Measurements from ENCODE around the gene DNLZ.

Gene DNLZ

DNA sequence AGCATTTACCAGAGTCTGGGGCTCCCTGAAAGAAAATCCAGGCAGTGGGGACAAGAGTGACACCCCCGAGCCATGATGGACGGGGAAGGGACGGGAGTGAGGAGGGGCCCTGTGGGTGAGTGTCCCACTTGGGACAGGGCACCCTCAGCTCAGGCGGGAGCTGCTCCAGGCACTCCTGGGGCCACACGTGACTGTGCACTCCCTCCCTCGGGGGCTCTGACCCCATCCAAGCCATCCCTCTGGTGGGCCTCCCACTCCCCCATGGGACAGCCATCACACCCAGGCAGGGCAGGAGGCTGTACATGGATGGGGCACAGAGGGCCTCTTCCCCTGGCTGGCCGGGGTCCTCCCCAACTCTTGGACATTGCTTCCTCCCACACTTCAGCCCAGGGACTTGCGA lies 12.9 kb upstream of the DNLZ start:
- no peak for DNase-seq (ENCODE audit: low spot score)

DNA sequence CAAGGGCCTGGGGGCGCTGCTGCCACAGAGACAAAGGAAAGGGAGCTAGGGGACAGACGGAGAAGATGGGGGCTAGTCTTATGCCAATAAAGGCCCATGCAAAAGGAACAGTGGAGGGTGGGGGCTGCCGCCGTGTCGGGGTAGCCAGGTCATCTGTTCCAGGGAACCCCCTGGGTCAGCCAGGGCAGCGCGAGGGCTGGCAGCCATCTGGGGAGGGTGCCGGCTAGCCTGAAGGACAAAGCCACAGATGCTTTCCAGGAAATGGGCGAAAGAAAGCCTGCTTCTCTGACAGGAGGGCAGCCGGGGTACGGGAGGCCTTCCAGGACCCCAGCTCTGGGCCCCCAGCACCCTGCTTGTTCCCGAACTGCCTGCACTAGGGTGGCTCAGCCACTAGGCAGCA lies 11.6 kb upstream of the DNLZ start:
- no peak for DNase-seq (ENCODE audit: low spot score)

DNA sequence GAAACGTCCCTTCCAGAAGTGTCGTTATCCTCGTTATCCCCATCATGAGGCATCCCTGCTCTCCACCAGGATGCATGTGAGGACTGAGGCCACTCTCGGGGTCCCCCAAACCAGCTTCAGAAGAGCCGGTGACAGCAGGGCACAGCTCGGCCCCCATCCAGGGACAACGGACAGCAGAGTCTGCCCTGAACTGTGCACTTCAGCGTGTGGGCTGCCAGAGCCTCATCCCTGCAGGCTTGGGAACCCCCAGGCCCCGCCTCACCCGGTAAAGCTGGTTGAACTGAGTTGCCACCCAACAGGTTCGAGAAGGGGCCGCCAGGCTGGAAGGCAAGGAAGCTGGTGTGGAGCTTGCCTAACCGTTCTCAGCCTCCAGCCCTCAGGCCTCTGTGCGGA lies 10.6 kb upstream of the DNLZ start:
- no peak for DNase-seq (ENCODE audit: low spot score)

DNA sequence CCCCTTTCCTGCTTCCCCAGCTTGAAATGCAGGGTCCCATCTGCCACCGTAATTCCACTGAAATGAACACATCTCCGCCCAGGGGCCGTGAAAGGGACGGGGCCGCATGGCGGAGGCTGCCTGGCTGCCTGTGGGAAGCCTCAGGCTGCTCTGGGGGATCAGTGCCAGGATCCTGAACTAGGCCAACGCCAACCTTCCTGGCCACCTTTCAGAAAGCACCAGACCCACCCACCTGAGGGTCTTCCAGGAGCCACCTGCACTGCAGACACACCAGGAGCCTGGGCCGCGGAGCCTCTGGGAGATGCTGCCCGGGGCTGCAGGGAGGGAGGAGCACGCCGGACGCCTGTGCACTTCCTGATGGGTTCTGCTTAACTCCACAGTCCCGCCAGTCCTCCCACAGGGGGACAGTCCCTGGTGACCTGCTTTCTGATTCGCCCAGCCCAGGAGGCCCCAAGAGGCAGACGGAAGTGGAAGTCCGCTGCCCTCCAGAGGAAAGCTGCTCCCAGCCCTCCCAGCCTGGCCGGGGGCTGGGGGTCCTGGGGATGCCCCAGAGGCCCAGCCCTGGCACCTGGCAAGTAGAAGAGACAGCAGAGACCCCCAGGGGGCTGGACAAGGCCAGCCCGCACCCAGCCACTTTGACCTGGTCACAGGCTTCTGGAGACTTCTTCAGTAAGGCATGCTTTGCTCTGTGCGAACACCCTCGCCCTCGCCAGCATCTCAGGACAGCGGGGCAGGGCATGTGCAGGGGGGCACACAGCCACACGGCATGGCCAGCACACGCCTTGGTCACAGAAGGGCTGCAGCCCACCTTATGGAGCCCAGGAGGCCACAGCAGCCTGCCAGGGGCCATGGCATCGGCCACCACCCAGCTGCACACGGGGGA lies 10.0 kb upstream of the DNLZ start, which contains the start of gene CARD9:
Gene CARD9 (minus strand): TSS at position 370 of the 883 bp plus-strand sequence. CDS start 1,591 bp downstream, outside the sequence.
- peak; percentile 71 for DNase-seq (ENCODE audit: low spot score)

DNA sequence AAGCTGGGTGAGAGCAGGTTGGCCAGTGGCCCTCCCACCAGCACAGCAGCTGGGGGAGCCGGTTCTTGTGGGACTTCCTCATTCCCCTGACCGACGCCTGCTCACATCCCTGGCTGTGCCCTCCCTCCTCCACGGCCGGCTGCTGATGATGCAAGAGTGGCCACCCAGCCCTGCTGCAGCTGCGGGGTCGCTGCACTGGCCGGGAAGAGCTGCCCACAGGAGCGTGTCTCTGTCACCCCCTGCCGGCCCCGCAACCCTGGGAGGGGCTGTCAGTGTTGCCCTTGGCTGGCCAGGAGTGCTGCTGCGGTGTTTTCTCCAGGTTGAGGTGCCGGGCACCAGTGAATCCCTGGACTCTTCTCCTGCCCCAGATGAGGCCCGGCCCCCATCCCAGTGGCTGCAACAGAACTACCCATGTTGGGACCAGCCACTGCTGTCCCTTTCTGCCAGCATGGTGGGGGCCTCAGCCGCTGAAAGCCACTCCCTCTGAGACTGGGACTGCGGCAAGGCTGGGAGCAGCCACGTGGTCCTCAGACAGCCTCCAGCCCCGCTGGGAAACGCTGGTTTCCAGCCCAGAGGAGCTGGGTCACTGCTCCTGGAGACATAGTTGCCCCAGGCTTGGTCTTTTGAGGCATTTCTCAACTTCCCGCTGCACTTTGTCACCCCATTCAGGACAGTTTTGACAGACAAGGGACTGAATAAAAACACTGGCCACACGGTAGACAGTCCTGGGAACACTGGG lies 9.2 kb upstream of the DNLZ start:
- peak; percentile 71 for DNase-seq (ENCODE audit: low spot score)

DNA sequence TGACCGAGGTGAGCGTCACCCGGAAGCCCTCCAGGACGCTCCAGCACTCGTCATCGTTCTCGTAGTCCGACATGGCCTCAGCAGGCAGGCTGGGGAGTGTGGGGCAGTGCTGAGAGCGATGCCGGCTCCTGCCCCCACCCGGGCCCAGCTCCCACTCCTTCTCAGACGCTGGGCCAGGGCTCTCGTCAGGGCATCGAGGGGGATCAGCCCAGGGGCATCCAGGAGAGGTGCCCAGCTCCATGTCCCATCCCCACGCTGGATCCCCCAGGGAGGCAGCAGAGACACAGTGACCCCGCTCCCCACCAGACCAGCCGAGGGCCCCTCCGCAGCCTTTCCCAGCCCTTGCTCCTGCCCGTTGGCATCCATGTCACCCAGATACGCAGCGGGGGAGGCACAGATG lies 8.5 kb upstream of the DNLZ start:
- no peak for DNase-seq (ENCODE audit: low spot score)

DNA sequence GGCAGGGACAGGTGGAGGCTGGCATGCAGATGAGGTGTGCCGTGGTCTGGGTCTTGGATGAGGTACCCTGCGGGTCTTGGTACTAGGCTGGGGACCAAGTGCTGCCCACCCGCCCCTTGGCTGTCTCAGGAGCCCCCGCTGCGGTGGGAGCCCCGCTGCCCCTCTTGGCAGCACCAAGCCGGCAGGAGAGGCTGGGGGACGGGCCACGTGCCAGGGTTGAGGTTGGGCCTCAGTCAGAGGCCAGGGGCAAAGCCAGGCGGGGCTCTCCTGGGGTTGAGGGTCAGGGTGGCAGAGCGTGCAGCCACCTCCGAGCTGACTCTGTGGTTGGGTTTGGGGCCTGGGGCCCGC lies 8.0 kb upstream of the DNLZ start:
- no peak for DNase-seq (ENCODE audit: low spot score)

DNA sequence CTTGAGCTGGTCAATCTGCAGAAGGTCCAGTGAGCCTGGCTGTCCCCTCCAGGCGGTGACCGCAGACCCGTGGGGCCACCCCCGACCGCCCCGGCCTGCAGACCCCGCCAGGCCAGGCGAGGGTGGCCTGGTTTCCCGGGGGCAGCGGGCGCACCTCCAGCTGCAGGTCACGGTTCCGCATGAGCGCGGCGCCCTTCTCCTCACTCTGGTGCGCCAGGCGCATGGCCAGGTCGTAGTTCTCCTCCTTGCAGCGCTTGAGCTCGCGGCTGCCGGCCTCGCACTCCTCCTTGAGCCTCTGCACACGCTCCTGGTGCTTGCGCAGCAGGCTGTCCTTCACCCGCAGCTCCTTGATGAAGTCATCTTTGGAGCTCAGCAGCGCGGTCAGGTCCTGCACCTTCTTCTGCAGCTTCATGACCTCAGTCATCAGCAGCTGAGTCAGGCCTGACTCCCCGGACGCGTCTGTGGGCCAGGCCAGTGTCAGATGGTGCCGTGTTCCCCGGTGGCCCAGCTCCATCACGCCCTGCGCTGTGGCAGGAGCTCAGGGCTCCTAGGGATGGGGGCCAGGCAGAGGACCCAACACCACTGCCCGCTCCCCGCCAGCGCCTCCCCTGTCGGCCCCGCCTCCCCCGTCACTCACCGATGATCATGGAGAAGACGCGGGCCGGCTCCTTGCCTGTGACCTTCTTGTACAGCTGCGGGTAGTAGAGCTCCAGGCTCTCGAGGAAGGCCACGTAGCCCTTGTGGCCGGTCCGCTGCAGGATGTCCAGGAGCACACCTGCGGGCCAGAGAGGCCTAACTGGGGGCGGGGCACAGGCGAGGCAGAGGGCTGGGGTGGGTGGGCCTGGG lies 7.4 kb upstream of the DNLZ start:
- DNase-seq (ENCODE audit: low spot score): no peak

DNA sequence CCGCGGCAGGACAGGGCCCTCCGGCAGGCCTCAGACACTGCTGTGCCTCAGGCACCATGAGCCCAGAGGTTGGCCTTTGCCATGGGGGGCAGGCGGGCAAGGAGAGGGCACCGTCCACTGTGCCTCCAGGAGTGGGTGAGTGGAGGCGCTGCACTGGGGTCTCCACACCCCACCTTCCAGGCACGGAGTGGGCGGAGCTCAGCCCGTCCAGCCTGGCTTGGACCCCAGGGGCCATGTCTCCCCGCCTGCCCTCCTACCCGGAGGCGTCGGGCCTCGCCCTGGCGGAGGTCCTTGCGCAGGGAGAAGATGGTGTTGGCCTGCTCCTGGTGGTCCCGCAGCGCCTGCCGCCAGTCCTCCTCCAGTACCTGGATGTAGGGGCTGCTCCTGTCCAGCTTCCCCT lies 6.5 kb upstream of the DNLZ start:
- DNase-seq (ENCODE audit: low spot score): no peak

DNA sequence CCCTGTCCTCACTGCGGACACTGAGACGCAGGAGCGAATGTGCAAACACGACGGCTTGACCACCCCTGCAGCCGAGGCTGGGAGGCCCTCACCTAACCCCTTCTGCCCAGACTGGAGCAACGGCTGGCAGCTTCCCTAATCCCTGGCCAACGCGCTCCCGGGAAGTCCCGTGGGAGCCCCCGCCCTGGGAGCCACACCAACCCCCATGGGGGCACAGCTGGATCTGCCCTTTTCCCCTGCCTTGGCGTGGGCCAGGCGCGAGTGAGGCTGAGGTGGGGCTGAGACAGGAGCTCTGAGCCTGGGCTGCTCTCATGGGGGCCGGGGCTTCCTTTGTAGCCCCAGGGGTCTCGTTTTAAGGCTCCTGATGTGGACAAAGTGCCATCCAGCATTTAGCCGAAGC lies 4.6 kb upstream of the DNLZ start:
- DNase-seq (ENCODE audit: low spot score): no peak

DNA sequence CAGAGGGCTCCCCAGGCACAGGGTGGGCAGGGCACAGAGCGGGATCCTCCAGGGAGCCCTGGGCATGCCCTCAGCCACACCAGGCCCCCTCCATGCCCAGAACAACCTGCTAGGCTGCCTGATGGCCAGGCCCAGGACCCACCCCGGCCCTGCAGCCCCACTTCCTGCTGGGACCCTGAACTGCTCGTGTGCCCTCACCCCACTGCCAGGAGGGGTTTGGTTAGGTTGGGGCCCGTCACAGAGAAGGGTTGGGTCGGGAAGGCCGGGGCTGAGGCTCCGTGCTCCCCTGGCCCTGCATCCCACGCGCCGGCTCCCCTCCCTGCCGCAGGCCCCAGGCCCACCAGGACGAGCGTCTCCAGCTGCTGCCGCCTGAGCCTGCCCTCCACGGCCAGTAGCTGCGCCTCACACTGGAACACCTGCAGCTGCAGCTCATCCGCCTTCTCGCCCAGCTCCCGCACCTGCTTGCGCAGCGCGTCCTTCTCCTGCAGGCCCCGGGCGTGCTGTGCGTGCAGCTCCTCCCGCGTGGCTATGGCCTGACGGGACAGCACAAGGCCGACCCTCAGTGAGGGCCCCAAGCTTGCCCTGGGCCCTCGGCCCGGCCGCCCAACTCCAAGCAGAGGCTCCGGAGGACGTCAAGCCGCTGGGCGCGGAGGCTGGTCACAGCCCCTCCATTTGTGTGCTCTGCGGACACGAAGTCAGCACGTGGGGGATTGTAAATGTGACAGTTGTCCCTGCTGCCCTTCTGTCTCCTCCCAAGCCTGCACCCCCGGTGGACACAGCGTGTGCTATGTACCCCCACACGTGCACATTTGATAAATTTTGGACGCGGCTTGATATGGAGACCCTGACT lies 4.0 kb upstream of the DNLZ start:
- no peak for DNase-seq (ENCODE audit: low spot score)

DNA sequence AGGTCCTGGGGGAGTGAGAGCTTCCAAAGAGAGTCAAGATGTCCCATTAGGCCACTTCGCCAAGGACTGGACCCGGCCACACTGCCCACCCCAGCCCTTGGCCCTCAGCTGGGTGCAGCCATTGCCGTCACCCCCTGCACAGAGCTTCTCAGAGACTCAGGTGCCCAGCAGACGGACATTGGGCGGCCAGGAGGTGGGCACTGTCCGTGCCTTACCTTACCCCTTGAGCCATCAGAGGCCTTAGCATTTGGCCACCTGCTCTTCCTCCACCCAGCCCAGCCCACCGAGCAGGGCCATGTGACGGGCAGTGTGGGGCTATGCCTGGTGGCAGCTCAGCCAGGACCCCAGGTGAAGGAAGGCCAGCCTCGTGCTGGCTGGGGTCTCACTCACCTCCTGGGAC lies 3.3 kb upstream of the DNLZ start:
- no peak for DNase-seq (ENCODE audit: low spot score)

DNA sequence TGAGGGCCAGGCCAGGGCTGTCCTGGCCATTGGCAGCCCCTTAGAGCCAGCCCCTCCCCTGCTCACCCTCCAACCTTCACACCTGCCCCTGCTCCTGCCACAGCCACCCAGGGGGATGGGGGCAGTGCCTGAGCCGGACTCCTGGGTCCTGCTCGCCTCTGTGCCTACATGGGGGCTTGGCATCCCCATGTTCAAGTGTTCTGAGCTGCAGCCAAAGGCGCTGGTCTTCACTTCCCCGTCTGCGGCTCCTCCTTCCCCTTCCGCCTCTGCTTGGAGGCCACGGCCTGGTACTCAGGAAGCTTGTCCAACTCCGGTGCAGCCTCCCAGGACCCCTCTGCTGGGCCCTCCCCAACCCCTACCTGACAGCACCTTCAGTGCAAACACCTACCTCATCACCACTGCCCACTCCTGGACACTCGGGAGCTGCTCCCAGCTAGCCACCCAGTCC lies 2.3 kb upstream of the DNLZ start:
- no peak for DNase-seq (ENCODE audit: low spot score)

DNA sequence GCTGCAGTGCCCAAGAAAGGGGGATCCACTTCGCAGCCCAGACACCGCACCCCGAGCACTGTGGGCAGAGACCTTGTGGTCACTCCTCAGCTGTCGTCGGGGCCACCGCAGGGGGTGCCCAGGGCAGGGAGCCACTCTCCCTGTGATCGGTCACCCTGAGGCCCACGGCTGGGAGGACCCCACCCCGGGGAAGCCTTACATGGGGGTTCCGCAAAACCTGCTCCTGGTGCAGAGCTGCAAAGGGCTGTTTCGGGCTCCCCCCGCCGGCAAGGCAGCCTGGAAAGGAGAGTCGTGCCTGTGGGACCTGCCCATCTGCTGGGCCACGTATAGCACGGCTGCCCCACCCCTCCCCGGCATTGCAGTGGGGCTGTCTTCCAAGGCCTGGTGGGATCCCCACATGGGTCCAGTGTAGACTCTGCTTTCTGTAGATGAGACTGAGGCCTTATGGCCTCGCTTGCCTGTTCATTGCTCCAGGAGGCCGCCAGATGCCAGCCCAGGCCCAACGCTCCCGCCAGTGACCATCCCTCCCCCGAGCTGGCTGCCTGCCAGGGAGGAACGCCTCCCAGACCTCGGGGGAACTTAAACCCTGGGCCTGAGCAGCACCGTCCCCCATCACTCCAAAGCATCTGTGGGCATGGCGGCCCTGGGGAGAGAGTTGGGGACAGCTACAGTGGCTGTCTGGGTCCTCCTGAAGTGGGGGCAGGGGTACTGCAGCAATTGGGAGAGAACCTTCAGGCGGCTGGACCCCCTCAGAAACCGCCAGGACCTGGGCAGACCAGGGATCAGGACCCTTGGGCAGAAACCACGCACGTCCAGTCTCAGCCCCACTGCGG lies 1.6 kb upstream of the DNLZ start:
- DNase-seq (ENCODE audit: low spot score): no peak

DNA sequence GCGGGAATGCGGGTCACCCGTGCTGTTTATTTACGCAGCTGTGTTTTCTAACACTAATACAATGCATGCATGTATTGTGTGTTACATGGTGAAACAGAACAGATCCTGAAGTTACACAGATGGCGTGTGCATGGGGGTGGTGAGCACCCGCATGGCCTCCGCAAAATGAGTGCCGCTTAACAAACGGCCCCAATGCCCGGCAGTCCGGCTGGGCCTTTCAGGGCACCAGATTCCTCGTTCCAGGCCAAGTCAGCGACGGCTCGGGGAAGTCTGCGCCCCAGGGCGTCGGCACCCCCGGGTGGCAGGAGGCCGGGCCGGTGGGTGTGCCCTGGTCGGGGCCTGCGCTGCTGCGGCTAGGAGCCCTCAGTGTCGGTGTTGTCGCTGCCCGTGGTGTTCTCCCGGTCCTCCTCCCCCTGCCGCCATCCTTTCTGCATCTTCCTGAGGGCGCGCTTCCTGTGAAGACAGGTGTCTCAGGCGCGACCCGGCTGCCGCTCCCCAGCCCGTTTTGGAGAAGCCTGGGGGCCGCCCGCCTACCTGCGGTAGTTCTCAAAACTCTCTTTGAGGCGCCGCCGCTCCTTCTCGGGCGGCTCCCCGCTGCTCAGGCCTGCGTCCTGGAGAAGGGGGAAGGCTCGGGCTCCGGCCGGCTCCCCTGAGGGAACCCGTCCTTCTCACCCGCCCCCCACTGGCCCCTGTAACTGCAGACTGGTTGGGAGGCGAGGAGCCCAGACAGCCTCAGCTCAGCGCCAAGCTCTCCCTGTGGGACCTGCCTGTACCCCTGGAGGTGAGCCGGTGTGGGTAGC lies 605 bp upstream of the DNLZ start:
- no peak for DNase-seq (ENCODE audit: low spot score)

DNA sequence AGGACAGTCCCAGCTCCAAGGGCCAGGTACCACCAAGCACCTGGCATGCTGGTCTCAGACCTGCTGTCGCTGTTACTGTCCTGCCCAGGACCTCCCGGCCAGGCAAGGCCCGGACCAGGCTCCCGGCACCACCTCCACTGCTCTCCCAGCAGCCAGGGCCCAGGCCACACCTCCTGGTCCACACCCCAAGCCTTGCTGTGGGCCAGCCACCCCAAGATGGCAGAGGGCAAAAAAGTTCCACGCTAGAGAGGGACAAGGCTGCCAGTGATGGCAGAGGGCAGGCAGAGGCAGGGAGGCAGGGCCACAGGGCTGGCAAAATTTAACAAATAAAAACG lies 1.1 kb downstream of the DNLZ start:
- DNase-seq (ENCODE audit: low spot score): no peak

DNA sequence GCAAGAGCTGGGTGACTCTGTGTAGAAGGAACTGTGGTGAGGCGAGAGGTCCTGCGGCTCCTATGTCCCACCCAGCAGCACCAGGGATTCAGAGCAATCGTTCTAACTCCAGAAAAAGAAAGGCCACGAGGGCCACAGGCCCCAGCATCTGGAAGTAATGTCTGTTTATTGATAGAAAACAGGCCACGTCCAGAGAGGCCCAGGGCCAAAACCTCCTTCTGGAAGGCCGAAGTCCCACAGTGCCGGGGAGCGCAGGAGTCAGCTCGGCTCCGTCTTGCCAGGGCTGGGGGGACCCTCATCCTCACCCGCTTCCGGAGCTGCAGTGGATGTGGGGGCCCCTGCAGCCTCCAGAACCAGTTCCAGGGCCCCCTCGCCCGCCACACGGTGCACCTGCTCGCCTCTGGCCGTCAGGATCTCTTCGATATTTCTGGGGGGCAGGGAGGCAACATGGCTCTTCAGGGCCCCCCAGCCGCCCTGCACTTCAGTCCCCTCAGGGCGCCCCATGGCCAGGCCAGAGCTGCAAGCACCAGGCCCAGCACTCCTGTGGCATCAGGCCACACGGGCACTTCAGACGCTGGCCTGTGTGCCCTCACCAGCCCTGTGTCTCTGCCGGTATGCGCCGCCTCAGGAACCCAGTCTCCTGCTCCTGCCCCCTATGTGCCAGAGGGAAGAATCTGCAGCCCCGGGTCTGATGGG lies 1.6 kb downstream of the DNLZ start:
- DNase-seq (ENCODE audit: low spot score): no peak

DNA sequence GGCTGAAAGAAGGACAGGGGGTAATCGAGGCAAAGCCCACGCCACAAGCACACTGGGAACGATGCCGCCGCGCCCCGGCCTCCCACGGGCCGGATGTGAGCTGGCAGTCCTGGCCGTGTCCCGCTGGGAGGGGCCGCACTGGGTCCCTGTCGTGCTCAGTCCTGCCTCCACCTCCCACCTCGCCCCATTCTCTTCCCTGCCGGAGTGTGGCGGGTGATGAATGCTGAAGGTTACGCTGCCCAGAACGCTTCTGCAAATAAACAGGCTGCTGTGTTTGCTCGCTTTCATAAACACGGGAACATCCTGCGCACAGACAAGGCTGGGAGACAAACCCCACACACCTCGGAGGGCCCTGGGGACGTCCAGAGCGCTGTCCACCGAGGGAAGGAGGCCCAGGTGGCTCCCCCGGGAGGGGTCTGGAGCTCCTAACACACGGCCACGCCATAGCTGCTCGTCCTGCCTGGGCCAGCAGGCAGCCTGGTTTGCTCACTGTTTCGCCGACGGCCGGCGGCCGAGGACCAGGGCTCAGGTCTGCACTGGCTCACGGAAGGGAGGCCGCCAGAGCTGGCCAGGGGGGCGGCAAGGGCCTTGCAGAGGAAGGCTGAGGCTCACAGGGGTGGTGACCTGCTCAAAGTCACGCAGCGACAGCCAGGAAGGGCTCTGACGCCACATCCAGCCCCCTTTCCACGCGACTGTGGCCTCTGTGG lies 2.3 kb downstream of the DNLZ start:
- no peak for DNase-seq (ENCODE audit: low spot score)
